T1000 (cell line): Measurements from ENCODE around the gene ARGLU1.

Experiments used
- DNase-seq: peaks from one replicate; lab custom pipeline; 2025; ENCODE audit warnings: mixed read lengths; lab: John Stamatoyannopoulos, UW

The ARGLU1 gene

DNA sequence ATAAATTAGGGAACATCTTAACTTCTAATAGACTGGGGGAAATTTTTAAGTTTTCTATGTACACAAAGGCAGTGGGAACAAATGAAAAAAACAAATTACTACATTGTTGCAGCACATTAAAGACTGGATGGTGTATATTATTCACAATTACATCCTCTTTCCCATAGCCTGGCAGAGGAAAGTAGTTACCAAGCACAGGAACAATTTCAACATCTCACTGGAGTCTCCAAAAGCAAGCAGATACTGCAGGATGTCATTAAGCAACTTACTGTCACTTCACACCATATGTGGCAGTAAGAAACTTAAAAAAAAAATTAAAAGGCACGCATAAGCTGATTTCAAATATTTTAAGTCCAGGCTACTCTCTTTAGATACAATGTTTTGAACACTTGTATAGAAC is 26.1 kb downstream of the ARGLU1 start:
- DNase-seq, result no peak

DNA sequence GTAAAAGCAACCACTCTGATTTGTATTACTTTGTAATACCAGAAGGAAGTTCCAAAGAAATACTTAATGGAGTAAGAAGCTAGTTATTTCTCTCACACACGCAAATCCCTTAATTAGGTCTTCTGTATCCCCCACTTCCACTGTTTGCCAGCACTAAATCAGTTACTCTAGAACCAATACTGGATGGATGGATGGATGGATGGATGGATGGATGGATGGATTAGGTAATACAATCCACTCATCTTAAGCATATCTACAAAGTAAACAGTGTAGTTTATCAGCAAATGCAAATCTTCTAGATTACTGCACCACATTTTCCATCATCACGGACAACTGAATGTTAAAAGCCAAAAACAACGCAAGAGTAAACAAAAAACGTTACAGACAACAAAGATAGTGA is 27.3 kb downstream of the ARGLU1 start:
- DNase-seq, result no peak

- DNase-seq, result no peak
These were observed 30.4 kb downstream of the ARGLU1 start for GRCh38 chr13:106537521-106537920.

- peak; percentile 56 for DNase-seq
These were observed 31.5 kb downstream of the ARGLU1 start for GRCh38 chr13:106536244-106537034.

- peak; percentile 79 for DNase-seq
These were observed 32.2 kb downstream of the ARGLU1 start, which contains the start of gene EFNB2 for GRCh38 chr13:106535552-106536243. EFNB2 (minus strand) TSS chr13:106535662; CDS start chr13:106534964, 698 bp downstream.

GRCh38 chr13:106534639-106535551 is 33.0 kb downstream of the ARGLU1 start:
- no peak for DNase-seq

- peak; percentile 8 for DNase-seq
These were observed 33.8 kb downstream of the ARGLU1 start for GRCh38 chr13:106533943-106534638.

- DNase-seq, result peak; percentile 57
These were observed 34.6 kb downstream of the ARGLU1 start for GRCh38 chr13:106533101-106533942.

GRCh38 chr13:106532111-106532929 is 35.6 kb downstream of the ARGLU1 start:
- no peak for DNase-seq

GRCh38 chr13:106530980-106531481 is 36.9 kb downstream of the ARGLU1 start:
- no peak for DNase-seq

DNA sequence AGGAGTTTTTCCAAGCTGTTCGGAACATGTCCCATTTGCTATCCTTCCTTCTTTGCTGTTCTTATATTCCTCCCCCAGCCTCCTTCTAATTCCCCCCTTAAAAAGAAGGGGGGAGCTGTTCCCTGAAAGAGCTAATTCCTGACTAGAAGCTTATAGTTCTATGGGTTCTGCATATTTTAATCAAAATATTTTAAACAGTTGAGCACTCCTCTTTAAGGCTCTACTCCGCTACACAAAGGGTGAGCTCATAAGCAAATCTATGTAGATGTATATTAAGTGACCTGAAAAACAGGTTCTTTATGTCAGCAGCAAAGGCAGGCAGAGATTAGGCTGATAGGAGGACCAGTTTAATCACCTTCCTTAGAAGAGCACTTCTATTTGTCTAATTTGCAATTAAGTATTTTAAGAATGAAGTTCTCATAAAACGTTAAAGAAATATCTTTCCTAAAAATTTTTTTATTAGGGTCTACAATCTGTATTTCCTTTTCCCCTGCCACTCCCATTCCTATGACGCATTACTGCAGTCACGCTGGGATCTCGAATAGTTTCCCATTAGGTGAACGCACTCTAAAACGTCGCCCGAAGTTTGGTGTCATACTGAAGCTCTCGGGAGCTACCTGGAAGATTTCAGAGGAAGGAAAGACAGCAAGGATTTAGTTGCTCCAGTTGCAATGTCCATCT is 37.6 kb downstream of the ARGLU1 start:
- DNase-seq, result no peak

- no peak for DNase-seq
These were observed 38.3 kb downstream of the ARGLU1 start for GRCh38 chr13:106529415-106530170.

- DNase-seq, result no peak
These were observed 39.1 kb downstream of the ARGLU1 start for GRCh38 chr13:106528718-106529414.

DNA sequence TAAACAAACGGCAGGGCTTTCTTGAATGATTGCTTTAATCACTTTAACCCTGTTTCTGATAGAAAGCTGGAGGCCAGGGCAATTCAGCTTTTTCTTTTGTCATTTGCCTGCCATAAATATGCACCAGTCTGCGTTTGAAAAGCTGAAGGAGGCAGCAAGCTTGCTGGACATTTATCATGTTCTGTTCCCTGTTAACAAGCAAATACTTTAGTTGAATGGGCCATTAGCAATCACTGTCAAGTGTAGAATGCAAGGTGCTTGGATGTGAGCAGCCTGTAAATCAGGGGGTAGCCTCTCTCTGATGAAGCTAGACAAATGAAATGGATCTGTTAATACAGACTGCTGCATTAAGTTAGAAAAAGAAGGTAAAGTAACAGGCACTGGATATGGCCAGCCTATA is 40.1 kb downstream of the ARGLU1 start:
- DNase-seq, result no peak

DNA sequence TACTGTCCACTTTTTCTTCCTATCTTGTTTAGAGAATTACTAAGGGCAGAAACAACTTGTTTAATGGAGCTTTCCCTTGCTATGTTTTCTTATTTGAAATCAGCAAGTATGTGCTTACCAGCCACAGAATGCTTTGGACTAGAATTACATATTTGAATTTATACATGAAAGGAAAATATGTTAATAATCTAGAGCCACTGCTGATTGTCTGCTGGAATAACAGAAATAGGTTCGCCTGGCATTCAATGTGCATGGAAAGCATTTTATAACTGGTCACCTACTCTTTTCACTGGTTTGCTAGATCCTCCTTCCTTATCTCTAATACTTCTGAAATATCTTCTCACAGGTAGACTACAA is 40.5 kb downstream of the ARGLU1 start:
- DNase-seq, result no peak

- DNase-seq, result no peak
These were observed 41.0 kb downstream of the ARGLU1 start for GRCh38 chr13:106526738-106527444.

GRCh38 chr13:106525865-106526264 is 42.1 kb downstream of the ARGLU1 start:
- DNase-seq, result no peak
